ENCODE results near the gene MAPRE2.
"Not testable (repeated sequence)": the region's sequence is repeated elsewhere in the genome, so short reads cannot be mapped to it uniquely, and the experiment has no call there.

The MAPRE2 gene

GRCh38 chr18:35122586-35123224, 81.5 kb downstream of the MAPRE2 start:
- no peak for DNase-seq (ENCODE audit: low read depth)

GRCh38 chr18:35123811-35124210, 82.6 kb downstream of the MAPRE2 start:
- DNase-seq (ENCODE audit: low read depth): no peak

GRCh38 chr18:35127201-35127600, 86.0 kb downstream of the MAPRE2 start:
- no peak for DNase-seq (ENCODE audit: low read depth)

GRCh38 chr18:35128675-35129074, 87.5 kb downstream of the MAPRE2 start:
- no peak for DNase-seq (ENCODE audit: low read depth)

GRCh38 chr18:35130236-35130635, 89.0 kb downstream of the MAPRE2 start:
- no peak for DNase-seq (ENCODE audit: low read depth)

- DNase-seq (ENCODE audit: low read depth): no peak
These were observed 90.3 kb downstream of the MAPRE2 start for GRCh38 chr18:35131387-35132020.

- DNase-seq (ENCODE audit: low read depth): no peak
These were observed 91.0 kb downstream of the MAPRE2 start for GRCh38 chr18:35132021-35132902.

- no peak for DNase-seq (ENCODE audit: low read depth)
These were observed 93.0 kb downstream of the MAPRE2 start for GRCh38 chr18:35134190-35134730.

GRCh38 chr18:35134791-35135531, 93.7 kb downstream of the MAPRE2 start:
- no peak for DNase-seq (ENCODE audit: low read depth)

GRCh38 chr18:35136248-35136647, 95.0 kb downstream of the MAPRE2 start:
- no peak for DNase-seq (ENCODE audit: low read depth)

GRCh38 chr18:35136885-35137284, 95.7 kb downstream of the MAPRE2 start:
- DNase-seq (ENCODE audit: low read depth): no peak

- no peak for DNase-seq (ENCODE audit: low read depth)
These were observed 96.4 kb downstream of the MAPRE2 start for GRCh38 chr18:35137632-35138031.

- no peak for DNase-seq (ENCODE audit: low read depth)
These were observed 97.6 kb downstream of the MAPRE2 start for GRCh38 chr18:35138773-35139172.

- no peak for DNase-seq (ENCODE audit: low read depth)
These were observed 98.3 kb downstream of the MAPRE2 start for GRCh38 chr18:35139517-35139916.

- DNase-seq (ENCODE audit: low read depth): no peak
These were observed 99.9 kb downstream of the MAPRE2 start for GRCh38 chr18:35141077-35141476.

- no peak for DNase-seq (ENCODE audit: low read depth)
These were observed 100.5 kb downstream of the MAPRE2 start for GRCh38 chr18:35141567-35142274.

GRCh38 chr18:35142275-35142615, 101.0 kb downstream of the MAPRE2 start:
- DNase-seq (ENCODE audit: low read depth): no peak

GRCh38 chr18:35143622-35144596, 102.7 kb downstream of the MAPRE2 start:
- DNase-seq (ENCODE audit: low read depth): peak; percentile 13

GRCh38 chr18:35144698-35145097, 103.5 kb downstream of the MAPRE2 start:
- DNase-seq (ENCODE audit: low read depth): no peak

- DNase-seq (ENCODE audit: low read depth): not testable (repeated sequence)
These were observed 109.0 kb downstream of the MAPRE2 start for GRCh38 chr18:35150195-35150594.
